HepG2 (cell line): ENCODE data around the gene IL32. TPM values are rescaled to one million over a fixed set of nuclear protein-coding genes. Genes with fewer than 3 reads are reported as not detected.

Source experiments
- BHLHE40 ChIP-seq: IDR thresholded peaks from 2 replicates; pipeline ENCODE4 v1.6.1; 2011; ENCODE audit warnings: low read length, improper control_type of control experiment
- FOXP1 ChIP-seq, 2 experiments: fragments of 450-650 bp in 1 of 2; IDR thresholded peaks; 2 replicates each; pipeline ENCODE4 v1.6.1; 2017 to 2018; ENCODE audit warnings: antibody characterized with exemption in 1 of 2
- JUN ChIP-seq: sonication (generic); formaldehyde crosslinking; IDR thresholded peaks from 2 replicates; pipeline ENCODE4 v1.4.0; 2020; ENCODE audit warnings: mild to moderate bottlenecking, missing genetic modification reagents
- KDM3A ChIP-seq: IDR thresholded peaks from 2 replicates; pipeline ENCODE4 v1.6.1; 2018; ENCODE audit warnings: low read depth, missing compliant biosample characterization
- MAZ ChIP-seq, 2 experiments: sonication (generic) in 1 of 2; formaldehyde crosslinking in 1 of 2; IDR thresholded peaks; 2 replicates each; pipeline versions ENCODE4 v1.5.0 to v1.6.1; 2012 to 2020; ENCODE audit warnings: low read depth in 2 of 2, mild to moderate bottlenecking in 2 of 2, borderline replicate concordance in 1 of 2, improper control_type of control experiment in 1 of 2, low read length in 1 of 2, missing genetic modification reagents in 1 of 2, moderate library complexity in 1 of 2
- MBD4 ChIP-seq: IDR thresholded peaks from 2 replicates; pipeline ENCODE4 v1.6.1; 2012; ENCODE audit warnings: low read length, inconsistent platforms, borderline replicate concordance
- RNF2 ChIP-seq: fragments of 450-650 bp; conservative IDR thresholded peaks from 2 replicates; pipeline ENCODE4 v1.6.1; 2016; ENCODE audit warnings: low read depth
- RNF219 ChIP-seq: sonication (generic); formaldehyde crosslinking; IDR thresholded peaks from 2 replicates; pipeline ENCODE4 v1.5.0; 2020; ENCODE audit warnings: mild to moderate bottlenecking, missing genetic modification reagents
- STAG1 ChIP-seq: sonication (generic); formaldehyde crosslinking; IDR thresholded peaks from 2 replicates; pipeline ENCODE4 v1.4.0; 2020; ENCODE audit warnings: missing genetic modification reagents
- TCF7 ChIP-seq: sonication (generic); IDR thresholded peaks from 2 replicates; pipeline ENCODE4 v1.6.1; 2016; ENCODE audit warnings: antibody characterized with exemption, low read depth
- TEAD3 ChIP-seq: optimal IDR thresholded peaks from 2 replicates; pipeline ENCODE3; 2016; ENCODE audit warnings: borderline replicate concordance
- TOE1 ChIP-seq: sonication (generic); formaldehyde crosslinking; IDR thresholded peaks from 2 replicates; pipeline ENCODE4 v1.4.0; 2020; ENCODE audit warnings: mild to moderate bottlenecking, missing genetic modification reagents
- ZFP82 ChIP-seq: sonication (generic); formaldehyde crosslinking; IDR thresholded peaks from 2 replicates; pipeline ENCODE4 v1.5.1; 2020; ENCODE audit warnings: mild to moderate bottlenecking, missing genetic modification reagents, borderline replicate concordance
- ZFX ChIP-seq: sonication (generic); formaldehyde crosslinking; IDR thresholded peaks from 2 replicates; pipeline ENCODE4 v1.4.0; 2020; ENCODE audit warnings: mild to moderate bottlenecking, low read depth, missing genetic modification reagents, moderate library complexity
- ZNF253 ChIP-seq: sonication (generic); formaldehyde crosslinking; IDR thresholded peaks from 2 replicates; pipeline ENCODE4 v1.8.0; 2022; ENCODE audit warnings: mild to moderate bottlenecking, missing genetic modification reagents, borderline replicate concordance
- ZNF3 ChIP-seq: IDR thresholded peaks from 2 replicates; pipeline ENCODE4 v1.7.0; 2017; ENCODE audit warnings: inconsistent platforms
- ZNF33B ChIP-seq: sonication (generic); formaldehyde crosslinking; IDR thresholded peaks from 2 replicates; pipeline ENCODE4 v1.5.1; 2020; ENCODE audit warnings: mild to moderate bottlenecking, missing genetic modification reagents
- ZNF550 ChIP-seq: sonication (generic); formaldehyde crosslinking; IDR thresholded peaks from 2 replicates; pipeline ENCODE4 v1.4.0; 2020; ENCODE audit warnings: mild to moderate bottlenecking, missing genetic modification reagents, borderline replicate concordance
- ZNF598 ChIP-seq: sonication (generic); formaldehyde crosslinking; IDR thresholded peaks from 2 replicates; pipeline ENCODE4 v1.5.1; 2020; ENCODE audit warnings: mild to moderate bottlenecking, missing genetic modification reagents, borderline replicate concordance
- ZNF75D ChIP-seq: sonication (generic); formaldehyde crosslinking; IDR thresholded peaks from 2 replicates; pipeline ENCODE4 v1.8.1; 2023; ENCODE audit warnings: missing genetic modification reagents, mild to moderate bottlenecking, borderline replicate concordance
- ZNF788 ChIP-seq: sonication (generic); formaldehyde crosslinking; IDR thresholded peaks from 2 replicates; pipeline ENCODE4 v1.5.0; 2020; ENCODE audit warnings: mild to moderate bottlenecking, missing genetic modification reagents, borderline replicate concordance
- ZSCAN25 ChIP-seq: sonication (generic); formaldehyde crosslinking; IDR thresholded peaks from 2 replicates; pipeline ENCODE4 v1.8.0; 2022; ENCODE audit warnings: mild to moderate bottlenecking, missing genetic modification reagents
- polyA plus RNA-seq, 8 experiments: library from polyadenylated mRNA; depleted of rRNA in 3 of 8; stranded (reverse) in 7 of 8; unstranded in 1 of 8; fragments of >200 nt; fragmentation: Illumina TruSeq in 4 of 8; extraction: Trizol in 4 of 8; gene quantifications; 2 replicates each; pipeline versions ENCODE4 v1.2.1 to v1.2.3, GENCODE V29; 2011 to 2016; ENCODE audit warnings: low read depth in 4 of 8, missing spikeins in 1 of 8, mixed read lengths in 1 of 8; ENCODE audit not compliant: insufficient read depth in 1 of 8
- total RNA-seq, 5 experiments: library from RNA; depleted of rRNA; stranded (reverse); fragments of >200 nt; fragmentation: Illumina TruSeq; extraction: Trizol; gene quantifications; 2 replicates each; pipeline ENCODE4 v1.2.3, GENCODE V29; 2016; ENCODE audit warnings: low read depth in 1 of 5
- TF ChIP-seq, protein P1 (sequence below): sonication (generic); formaldehyde crosslinking; IDR thresholded peaks from 2 replicates; pipeline ENCODE4 v1.4.0; 2020; ENCODE audit warnings: mild to moderate bottlenecking, low read depth, missing genetic modification reagents
- TF ChIP-seq, protein P2 (sequence below): sonication (generic); formaldehyde crosslinking; IDR thresholded peaks from 2 replicates; pipeline ENCODE4 v1.8.0; 2022; ENCODE audit warnings: mild to moderate bottlenecking, missing genetic modification reagents; ENCODE audit not compliant: insufficient replicate concordance

IL32 gene
- total and polyA plus RNA-seq, 2 of the 13 experiments (the other 11 are each of a cell fraction or from before 2014, with no cell fraction given): 115 to 165 TPM

DNA sequence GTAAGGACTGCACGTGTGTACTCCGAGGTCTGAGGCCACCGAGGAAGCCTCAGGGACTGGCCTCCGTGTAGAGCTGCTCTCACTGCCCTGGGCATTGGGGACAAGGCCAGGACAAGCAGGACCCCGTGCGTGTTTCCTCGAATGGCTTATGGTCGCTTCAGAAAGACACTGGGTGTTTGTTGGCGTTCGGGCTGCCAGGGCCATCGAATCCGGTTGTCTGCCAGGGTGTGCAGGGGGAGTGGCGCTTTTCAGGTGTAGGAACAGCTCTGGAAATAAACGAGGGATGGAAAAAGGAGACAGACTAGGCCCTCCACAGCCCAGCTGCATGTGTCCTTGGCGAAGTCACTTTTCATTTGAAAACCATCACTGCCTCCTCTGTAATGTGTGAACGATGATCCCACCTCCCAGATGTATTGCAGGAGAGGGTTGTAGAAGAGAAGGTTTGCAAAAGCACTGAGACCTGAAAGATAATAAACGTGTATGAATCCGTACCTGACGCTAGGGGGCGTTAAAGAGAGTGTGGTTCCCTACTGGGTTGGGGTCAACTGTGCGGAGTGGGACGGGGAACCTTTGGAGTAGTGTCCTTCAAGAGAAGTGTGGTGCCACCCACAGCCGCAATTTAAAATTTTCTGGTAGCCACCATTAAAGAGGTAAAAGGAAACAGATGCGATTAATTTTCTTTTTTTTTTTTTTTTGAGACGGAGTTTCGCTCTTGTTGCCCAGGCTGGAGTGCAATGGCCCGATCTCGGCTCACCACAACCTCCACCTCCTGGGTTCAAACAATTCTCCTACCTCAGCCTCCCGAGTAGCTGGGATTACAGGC is 35.8 kb downstream of the IL32 start (continued):
- TF ChIP-seq TEAD3 (CRISPR knock-in tag) (peak; percentile 31), ZNF788 (CRISPR knock-in tag) (no peak), RNF219 (CRISPR knock-in tag) (no peak), BHLHE40 (no peak), MAZ (IDR thresholded peaks at IDR 0.05; ENCODE audit: borderline replicate concordance, low read depth, low read length) (no peak), MAZ (CRISPR knock-in tag; IDR thresholded peaks at IDR 0.05; ENCODE audit: low read depth) (0 out of 2 replicates have a peak, but pooled peaks have one; percentile 24), ZNF33B (CRISPR knock-in tag) (no peak), STAG1 (CRISPR knock-in tag) (peak; percentile 30), FOXP1 (IDR thresholded peaks at IDR 0.05) (no peak), FOXP1 (CRISPR knock-in tag; IDR thresholded peaks at IDR 0.05) (no peak), MBD4 (no peak), ZNF598 (no peak), TOE1 (CRISPR knock-in tag) (no peak), ZNF253 (CRISPR knock-in tag) (no peak), ZNF550 (CRISPR knock-in tag) (no peak), ZNF75D (CRISPR knock-in tag) (no peak), RNF2 (no peak), JUN (CRISPR knock-in tag) (no peak), ZNF3 (no peak), ZSCAN25 (no peak), KDM3A (CRISPR knock-in tag) (no peak), ZFX (CRISPR knock-in tag) (no peak), TCF7 (no peak), ZFP82 (CRISPR knock-in tag) (no peak)
- TF ChIP-seq, protein P1, sequence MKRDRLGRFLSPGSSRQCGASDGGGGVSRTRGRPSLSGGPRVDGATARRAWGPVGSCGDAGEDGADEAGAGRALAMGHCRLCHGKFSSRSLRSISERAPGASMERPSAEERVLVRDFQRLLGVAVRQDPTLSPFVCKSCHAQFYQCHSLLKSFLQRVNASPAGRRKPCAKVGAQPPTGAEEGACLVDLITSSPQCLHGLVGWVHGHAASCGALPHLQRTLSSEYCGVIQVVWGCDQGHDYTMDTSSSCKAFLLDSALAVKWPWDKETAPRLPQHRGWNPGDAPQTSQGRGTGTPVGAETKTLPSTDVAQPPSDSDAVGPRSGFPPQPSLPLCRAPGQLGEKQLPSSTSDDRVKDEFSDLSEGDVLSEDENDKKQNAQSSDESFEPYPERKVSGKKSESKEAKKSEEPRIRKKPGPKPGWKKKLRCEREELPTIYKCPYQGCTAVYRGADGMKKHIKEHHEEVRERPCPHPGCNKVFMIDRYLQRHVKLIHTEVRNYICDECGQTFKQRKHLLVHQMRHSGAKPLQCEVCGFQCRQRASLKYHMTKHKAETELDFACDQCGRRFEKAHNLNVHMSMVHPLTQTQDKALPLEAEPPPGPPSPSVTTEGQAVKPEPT (CRISPR knock-in tag): no peak
- TF ChIP-seq, protein P2, sequence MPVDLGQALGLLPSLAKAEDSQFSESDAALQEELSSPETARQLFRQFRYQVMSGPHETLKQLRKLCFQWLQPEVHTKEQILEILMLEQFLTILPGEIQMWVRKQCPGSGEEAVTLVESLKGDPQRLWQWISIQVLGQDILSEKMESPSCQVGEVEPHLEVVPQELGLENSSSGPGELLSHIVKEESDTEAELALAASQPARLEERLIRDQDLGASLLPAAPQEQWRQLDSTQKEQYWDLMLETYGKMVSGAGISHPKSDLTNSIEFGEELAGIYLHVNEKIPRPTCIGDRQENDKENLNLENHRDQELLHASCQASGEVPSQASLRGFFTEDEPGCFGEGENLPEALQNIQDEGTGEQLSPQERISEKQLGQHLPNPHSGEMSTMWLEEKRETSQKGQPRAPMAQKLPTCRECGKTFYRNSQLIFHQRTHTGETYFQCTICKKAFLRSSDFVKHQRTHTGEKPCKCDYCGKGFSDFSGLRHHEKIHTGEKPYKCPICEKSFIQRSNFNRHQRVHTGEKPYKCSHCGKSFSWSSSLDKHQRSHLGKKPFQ (CRISPR knock-in tag): no peak
